Ishikawa (cell line): Measurements from ENCODE around the gene HP.

Experiments used
- CEBPB ChIP-seq: IDR thresholded peaks from 2 replicates; pipeline ENCODE4 v1.6.1; 2012
- CREB1 ChIP-seq: IDR thresholded peaks from 2 replicates; pipeline ENCODE4 v1.6.1; 2012; ENCODE audit warnings: low read depth
- EGR1 ChIP-seq: IDR thresholded peaks from 2 replicates; pipeline ENCODE4 v1.6.1; 2012
- EP300 ChIP-seq: IDR thresholded peaks from 2 replicates; pipeline ENCODE4 v1.6.1; 2012; ENCODE audit warnings: borderline replicate concordance
- MAX ChIP-seq: IDR thresholded peaks from 2 replicates; pipeline ENCODE4 v1.6.1; 2012
- NFIC ChIP-seq: IDR thresholded peaks from 2 replicates; pipeline ENCODE4 v1.6.1; 2012
- RAD21 ChIP-seq: IDR thresholded peaks from 2 replicates; pipeline ENCODE4 v1.6.1; 2012; ENCODE audit warnings: low read depth
- REST ChIP-seq: IDR thresholded peaks from 2 replicates; pipeline ENCODE4 v1.6.1; 2012; ENCODE audit warnings: low read depth, mild to moderate bottlenecking
- TAF1 ChIP-seq: IDR thresholded peaks from 2 replicates; pipeline ENCODE4 v1.6.1; 2012; ENCODE audit warnings: low read depth, mild to moderate bottlenecking
- TCF12 ChIP-seq: IDR thresholded peaks from 2 replicates; pipeline ENCODE4 v1.6.1; 2012; ENCODE audit warnings: low read depth
- TEAD4 ChIP-seq: IDR thresholded peaks from 2 replicates; pipeline ENCODE4 v1.6.1; 2012
- YY1 ChIP-seq: IDR thresholded peaks from 2 replicates; pipeline ENCODE4 v1.6.1; 2012; ENCODE audit warnings: low read depth
- ZBTB7A ChIP-seq: IDR thresholded peaks from 2 replicates; pipeline ENCODE4 v1.6.1; 2012; ENCODE audit warnings: low read depth
- TF ChIP-seq, protein P1 (sequence below): IDR thresholded peaks from 2 replicates; pipeline ENCODE4 v1.6.1; 2012

- TF ChIP-seq CREB1 (no peak), TAF1 (no peak), EP300 (no peak), MAX (no peak), REST (no peak), CEBPB (no peak), TEAD4 (no peak), EGR1 (no peak), RAD21 (no peak), NFIC (no peak), ZBTB7A (no peak), TCF12 (no peak), YY1 (no peak)
- TF ChIP-seq, protein P1, sequence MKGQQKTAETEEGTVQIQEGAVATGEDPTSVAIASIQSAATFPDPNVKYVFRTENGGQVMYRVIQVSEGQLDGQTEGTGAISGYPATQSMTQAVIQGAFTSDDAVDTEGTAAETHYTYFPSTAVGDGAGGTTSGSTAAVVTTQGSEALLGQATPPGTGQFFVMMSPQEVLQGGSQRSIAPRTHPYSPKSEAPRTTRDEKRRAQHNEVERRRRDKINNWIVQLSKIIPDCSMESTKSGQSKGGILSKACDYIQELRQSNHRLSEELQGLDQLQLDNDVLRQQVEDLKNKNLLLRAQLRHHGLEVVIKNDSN, result no peak
Observed at GRCh38 chr16:72036098-72036497, 18.2 kb upstream of the HP start.
